ENCODE measurements around the gene RPL36.

The RPL36 gene

DNA sequence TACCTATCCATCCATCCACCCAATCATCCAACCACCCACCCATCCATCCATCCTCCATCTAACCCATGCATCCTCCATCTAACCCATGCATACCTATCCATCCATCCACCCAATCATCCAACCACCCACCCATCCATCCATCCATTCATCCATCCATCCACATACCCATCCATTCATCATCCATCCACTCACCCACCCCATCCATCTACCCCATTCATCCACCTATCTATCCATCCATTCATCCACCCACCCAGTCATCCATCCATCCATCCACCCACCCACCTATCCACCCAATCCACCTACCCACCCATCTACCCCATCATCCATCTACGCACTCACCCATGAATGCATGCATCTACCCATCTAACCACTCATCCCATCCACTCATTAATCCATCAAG lies 16.3 kb upstream of the RPL36 start:
- DNase-seq: no peak

DNA sequence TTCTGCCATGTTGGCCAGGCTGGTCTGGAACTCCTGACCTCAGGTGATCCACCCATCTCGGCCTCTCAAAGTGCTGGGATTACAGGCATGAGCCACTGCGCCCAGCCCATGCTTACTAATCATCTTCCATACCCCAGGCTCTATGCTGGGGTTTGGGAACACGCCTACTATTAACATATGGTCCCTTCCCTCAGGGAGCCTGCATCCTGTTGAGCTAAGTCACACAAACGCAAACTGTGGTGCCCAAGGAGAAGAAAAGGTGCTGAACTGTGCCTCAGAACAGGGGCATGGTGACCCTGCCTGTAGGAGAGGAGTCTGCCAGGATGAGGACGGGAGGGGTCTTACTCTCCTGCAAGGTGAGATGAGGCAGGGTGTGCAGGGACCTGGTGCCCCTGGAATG lies 15.4 kb upstream of the RPL36 start:
- no peak for DNase-seq

GRCh38 chr19:5676105-5676771 lies 13.9 kb upstream of the RPL36 start:
- DNase-seq: no peak

DNA sequence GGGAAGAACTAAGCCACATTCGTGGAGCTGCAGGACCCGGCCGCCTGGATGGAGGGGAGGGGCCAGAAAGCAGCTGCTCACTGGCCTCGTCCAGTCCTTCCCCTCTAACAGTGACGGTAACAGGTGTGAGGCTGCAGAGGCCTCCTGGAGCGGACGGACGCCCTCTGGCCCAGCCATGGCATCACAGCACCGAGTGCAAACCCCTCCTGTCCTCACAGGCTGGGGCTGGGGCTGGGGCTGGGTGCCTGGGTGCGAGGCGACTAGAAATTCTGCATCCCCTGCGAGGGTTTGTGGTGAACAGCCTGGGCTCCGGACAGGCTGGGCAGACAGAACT lies 13.4 kb upstream of the RPL36 start:
- DNase-seq: no peak

DNA sequence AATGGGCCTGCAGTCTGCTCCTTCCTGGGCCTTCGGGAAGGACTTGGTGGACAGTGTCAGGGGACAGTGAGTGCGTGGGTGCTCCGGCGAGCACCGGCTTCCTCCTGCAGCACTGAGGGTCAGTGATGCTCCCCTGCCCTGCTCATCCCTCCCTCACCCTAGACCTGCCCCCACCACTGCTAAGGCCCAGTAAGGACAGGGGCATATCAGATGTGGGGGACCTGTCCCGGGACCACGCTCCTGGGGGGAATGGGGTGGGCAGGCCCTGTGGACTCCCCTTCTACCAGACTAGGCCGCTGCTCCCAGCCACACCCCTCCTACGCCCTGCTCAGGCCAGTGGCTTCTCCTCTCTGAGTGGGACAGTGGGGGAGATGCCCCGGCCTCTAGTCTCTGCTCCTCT lies 13.0 kb upstream of the RPL36 start:
- DNase-seq: no peak

GRCh38 chr19:5677580-5677979 lies 12.5 kb upstream of the RPL36 start:
- DNase-seq: no peak

DNA sequence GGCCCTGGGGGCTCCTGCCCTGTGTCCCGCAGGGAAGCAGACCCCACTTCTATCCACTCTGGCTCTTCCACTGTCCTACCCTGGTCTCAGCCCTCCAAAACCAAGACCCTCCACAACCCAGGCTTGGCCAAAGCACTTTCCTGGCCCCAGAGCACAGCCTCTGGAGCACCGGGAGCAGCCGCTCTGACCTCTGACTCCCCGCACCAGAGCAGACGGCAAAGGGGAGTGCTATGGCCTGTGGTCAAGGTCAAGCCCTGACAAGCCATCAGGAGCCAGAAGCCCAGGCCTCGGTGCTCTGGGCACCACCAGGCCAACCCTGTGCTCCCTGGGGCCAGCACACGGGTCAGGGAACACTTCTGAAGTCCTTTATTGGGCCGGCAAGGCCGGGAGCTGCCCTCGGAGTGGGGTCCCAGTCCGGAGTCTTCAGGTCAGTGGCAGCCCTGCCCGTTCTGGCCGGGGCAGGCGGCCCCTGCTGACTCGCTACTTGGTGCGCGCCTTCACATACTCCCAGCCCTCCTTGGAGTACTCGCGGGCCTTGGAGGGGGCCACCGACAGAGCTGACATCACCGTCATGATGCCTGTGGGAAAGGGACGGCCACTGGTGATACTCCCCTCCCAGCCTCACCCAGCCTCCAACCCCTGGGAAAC lies 11.9 kb upstream of the RPL36 start:
- no peak for DNase-seq

DNA sequence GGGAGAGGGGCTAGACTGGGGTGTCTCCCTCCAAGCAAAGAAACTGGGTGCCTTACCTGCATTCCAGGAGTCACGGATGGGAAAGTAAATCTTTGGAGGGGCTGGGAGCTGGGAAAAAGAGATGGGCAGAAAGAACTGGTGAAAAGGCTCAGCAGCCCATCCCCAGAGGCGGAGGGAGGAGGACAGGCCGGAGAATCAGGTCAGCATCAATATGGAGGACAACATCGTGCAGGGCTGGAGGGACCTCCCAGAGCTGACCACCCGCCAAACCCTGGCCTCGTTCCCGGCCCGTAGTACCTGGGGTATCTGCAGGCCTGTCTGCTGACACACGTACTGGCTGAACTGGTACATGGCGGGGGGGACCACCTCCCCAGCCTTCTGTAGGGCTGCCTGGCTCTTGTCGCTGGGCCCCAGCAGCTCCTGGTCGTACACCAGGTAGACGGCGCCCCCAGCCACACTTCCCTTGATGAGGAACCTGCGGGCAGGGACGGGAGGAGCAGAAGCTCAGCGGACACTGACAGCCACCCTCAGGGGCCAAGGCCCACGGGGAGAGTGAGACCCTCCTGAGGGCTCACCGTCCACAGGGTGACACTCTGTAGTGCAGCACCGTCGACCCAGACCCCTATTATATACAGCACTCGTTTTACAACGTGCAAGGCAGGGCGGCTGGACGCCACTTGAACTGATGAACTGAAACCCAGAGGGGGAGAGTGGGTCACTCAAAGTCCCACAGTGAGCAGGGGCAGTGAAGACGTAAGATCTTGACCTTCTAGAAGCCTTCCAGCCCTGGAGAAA lies 10.6 kb upstream of the RPL36 start:
- DNase-seq: peak in 1 of 58 donors; percentile 24

- peak in 21 of 58 donors; percentile 42 to 83 (median 72) for DNase-seq
Observed at GRCh38 chr19:5680084-5680436, 10.0 kb upstream of the RPL36 start.

DNA sequence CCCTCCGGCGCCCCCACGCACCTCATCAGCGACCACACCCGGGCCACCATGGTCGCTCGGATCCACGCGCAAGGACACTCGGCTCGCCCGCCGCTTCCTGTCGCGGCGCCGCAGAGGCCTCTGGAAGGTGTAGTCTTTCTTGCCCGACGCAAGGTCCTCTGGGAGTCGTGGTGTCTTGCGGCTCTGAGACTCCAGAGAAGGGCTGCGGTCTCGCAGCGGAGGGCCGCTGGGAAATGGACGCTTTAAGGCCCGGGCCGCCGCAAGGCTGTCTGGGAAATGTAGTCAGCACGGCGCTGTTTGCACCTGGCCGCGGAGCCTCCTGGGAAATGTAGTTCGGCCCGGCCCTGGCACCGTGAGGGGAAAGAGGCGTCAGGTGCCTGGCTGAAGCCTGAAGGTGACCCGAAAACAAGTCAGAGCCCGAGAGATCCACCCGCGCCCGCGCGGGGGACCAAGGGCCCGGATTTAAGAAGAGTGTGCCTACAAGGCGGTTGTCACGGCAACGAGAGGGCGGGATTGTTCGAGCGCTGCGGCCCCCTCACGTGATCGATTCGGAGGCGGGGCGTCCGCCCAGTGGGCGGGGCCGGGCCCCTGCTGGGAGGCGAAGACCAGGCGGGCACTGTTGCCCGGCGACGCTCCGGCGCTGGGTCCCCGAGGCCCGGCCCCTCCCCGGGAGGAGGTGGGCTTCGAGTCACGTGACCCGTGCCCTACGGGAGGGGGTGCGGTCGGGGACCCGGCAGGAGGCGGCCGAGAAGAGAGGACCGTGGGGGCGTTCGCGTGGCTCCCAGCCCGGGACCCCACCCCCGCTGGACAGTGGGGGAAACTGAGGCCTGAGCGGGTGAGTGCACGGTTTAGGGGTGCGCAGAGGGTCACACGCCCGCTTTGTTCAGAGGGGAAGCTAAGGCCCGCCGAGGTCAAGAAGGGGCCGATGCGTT lies 9.4 kb upstream of the RPL36 start, which contains the start of the genes HSD11B1L and MICOS13:
Gene HSD11B1L (plus strand): TSS at position 591 of the 932 bp plus-strand sequence. CDS start 3,806 bp downstream, outside the sequence.
Gene MICOS13 (minus strand): TSS at position 80 of the 932 bp plus-strand sequence. CDS start 30 bp downstream, at position 50.
- DNase-seq: peak; percentile 95 to 100 (median 99)

DNA sequence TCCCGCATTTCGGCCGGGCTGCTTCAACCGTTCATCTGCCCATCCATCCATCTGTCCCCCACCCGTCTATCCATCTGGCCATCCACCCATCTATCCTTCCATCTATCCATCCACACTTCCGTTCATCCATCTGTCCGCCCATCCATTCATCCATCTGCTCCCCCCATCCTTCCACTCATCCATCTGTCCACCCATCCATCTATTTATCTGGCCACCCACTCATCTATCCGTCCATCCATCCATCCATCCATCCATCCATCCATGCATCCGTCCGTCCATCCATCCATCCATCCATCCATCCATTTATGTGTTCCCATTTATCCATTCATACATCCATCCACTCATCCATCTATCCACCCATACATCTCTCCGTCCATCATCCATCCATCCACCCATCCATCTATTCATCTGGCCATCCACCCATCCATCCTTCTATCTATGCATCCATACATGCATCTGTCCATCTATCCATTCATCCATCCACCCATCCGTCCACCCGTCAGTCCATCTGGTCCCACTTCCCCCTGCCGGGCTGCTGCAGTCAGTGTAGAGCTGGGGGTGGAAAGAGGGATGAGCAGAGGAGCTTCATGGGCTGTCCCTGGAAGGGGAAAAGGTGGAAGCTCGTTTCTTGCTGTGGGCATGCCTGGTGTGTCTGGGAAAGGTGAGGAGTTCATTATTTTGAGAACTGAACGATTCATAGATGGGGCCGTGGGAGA lies 8.5 kb upstream of the RPL36 start:
- peak in 2 of 58 donors; percentile 9 to 24 for DNase-seq

GRCh38 chr19:5682107-5682482 lies 8.0 kb upstream of the RPL36 start:
- no peak for DNase-seq

DNA sequence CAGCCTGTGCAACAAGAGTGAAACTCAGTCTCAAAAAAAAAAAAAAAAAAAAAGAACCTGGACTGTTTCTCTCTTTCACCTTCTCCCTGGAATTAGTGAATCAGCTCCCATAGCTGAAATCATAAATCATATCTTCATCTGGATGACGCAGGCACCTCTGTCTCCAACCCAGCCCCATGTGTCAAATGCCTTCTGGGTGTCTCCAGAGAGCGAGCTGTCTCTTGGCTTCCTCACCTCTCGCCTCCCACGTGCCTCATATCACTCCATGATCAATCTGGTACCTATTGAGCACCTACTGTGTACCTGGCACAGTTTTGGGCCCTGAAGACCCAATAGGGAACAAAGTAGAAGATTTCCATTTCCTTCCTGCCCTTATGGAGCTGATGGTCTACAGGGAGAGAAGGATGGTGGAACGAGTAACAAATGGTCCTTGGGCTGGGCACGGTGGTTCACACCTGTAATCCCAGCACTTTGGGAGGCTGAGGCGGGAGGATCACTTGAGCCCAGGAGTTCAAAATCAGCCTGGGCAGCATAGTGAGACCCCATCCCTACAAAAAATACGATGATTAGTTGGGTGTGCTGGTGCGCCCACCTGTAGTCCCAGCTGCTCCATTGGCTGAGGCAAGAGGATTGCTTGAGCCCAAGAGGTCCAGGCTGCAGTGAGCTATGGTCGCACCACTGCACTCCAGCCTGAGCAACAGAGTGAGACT lies 6.8 kb upstream of the RPL36 start:
- no peak for DNase-seq

- DNase-seq: no peak
Observed at GRCh38 chr19:5684694-5685430, 5.2 kb upstream of the RPL36 start.

DNA sequence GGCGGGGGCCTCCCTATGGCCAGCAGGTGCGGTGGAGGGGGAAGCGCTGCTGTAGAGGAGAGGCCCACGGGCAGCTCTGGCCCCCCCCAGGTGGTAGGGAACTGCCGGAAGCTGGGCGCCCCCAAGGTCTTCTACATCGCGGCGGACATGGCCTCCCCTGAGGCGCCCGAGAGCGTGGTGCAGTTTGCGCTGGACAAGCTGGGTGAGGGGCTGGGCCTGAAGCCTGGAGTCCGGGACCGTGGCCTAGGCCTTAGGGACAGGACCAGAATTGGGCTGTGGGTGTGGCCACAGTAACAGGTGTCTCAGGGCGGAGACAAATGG lies 3.8 kb upstream of the RPL36 start:
- peak in 1 of 58 donors; percentile 46 for DNase-seq

- peak in 57 of 58 donors; percentile 28 to 95 (median 85) for DNase-seq
Observed at GRCh38 chr19:5686647-5687359, 3.3 kb upstream of the RPL36 start.

- DNase-seq: no peak
Observed at GRCh38 chr19:5687360-5688198, 2.5 kb upstream of the RPL36 start.
